Smooth muscle cell (in vitro differentiated cells): ENCODE measurements around the gene NCAPG2. TPM values are rescaled to one million over a fixed set of nuclear protein-coding genes. Genes with fewer than 3 reads are reported as not detected.

Experiments
- DNase-seq: peaks from one replicate; lab custom pipeline; 2025; ENCODE audit not compliant: unreplicated experiment; lab: John Stamatoyannopoulos, UW
- H2AFZ ChIP-seq: fragments of 200-600 bp; sonication (generic); 2 replicates; pipeline ENCODE4 v1.6.0; 2016; ENCODE audit warnings: antibody characterized with exemption, low read depth, mild to moderate bottlenecking
- H3F3A ChIP-seq: fragments of 200-600 bp; sonication (generic); 2 replicates; pipeline ENCODE4 v1.6.0; 2017; ENCODE audit warnings: antibody characterized with exemption, low read depth
- H3K27ac ChIP-seq: fragments of 200-600 bp; sonication (generic); 2 replicates; pipeline ENCODE4 v1.5.1; 2016; ENCODE audit warnings: low read depth, mild to moderate bottlenecking
- H3K27me3 ChIP-seq: fragments of 200-600 bp; sonication (generic); 2 replicates; pipeline ENCODE4 v1.6.1; 2016; ENCODE audit warnings: low read depth, mild to moderate bottlenecking
- H3K36me3 ChIP-seq: fragments of 200-600 bp; sonication (generic); 2 replicates; pipeline ENCODE4 v1.5.1; 2016; ENCODE audit warnings: low read depth
- H3K4me1 ChIP-seq: fragments of 200-600 bp; sonication (generic); 2 replicates; pipeline ENCODE4 v1.5.1; 2016; ENCODE audit warnings: low read depth
- H3K4me2 ChIP-seq: fragments of 200-600 bp; sonication (generic); 2 replicates; pipeline ENCODE4 v1.6.0; 2016; ENCODE audit warnings: mild to moderate bottlenecking
- H3K4me3 ChIP-seq: fragments of 200-600 bp; sonication (generic); 2 replicates; pipeline ENCODE4 v1.5.1; 2016; ENCODE audit warnings: mild to moderate bottlenecking
- H3K79me2 ChIP-seq: fragments of 200-600 bp; sonication (generic); 2 replicates; pipeline ENCODE4 v1.6.0; 2016; ENCODE audit warnings: low read depth, mild to moderate bottlenecking
- H3K9ac ChIP-seq: fragments of 200-600 bp; sonication (generic); 2 replicates; pipeline ENCODE4 v1.6.0; 2016; ENCODE audit warnings: low read depth
- H3K9me3 ChIP-seq: fragments of 200-600 bp; sonication (generic); replicated peaks from 2 replicates; pipeline ENCODE4 v1.5.1; 2016; ENCODE audit warnings: low read depth
- H4K20me1 ChIP-seq: fragments of 200-600 bp; sonication (generic); 2 replicates; pipeline ENCODE4 v1.6.0; 2016; ENCODE audit warnings: low read depth
- WGBS: methylation state at CpG from one replicate; pipeline ENCODE4 v1.1.7; 2016; ENCODE audit warnings: low lambda C conversion rate; 5-methylcytosine and 5-hydroxymethylcytosine counted together
- polyA plus RNA-seq: library from polyadenylated mRNA; unstranded; fragments of >200 nt; fragmentation: Nextera tagmentation; extraction: Ambion mirVana; gene quantifications from 2 replicates; pipeline ENCODE4 v1.2.1, GENCODE V29; 2016
- total RNA-seq: library from RNA; depleted of rRNA; stranded (reverse); fragments of >200 nt; gene quantifications from 2 replicates; pipeline ENCODE4 v1.2.3, GENCODE V29; 2014
- TF ChIP-seq, protein P1 (sequence below): fragments of 200-600 bp; sonication (generic); IDR thresholded peaks from 2 replicates; pipeline ENCODE4 v1.5.1; 2017; ENCODE audit warnings: borderline replicate concordance, mild to moderate bottlenecking, antibody characterized with exemption; ENCODE audit not compliant: insufficient read depth, poor library complexity, severe bottlenecking

NCAPG2 gene
- total and polyA plus RNA-seq, 2 experiments from 2014 or later: 9.9 to 12.5 TPM

DNA sequence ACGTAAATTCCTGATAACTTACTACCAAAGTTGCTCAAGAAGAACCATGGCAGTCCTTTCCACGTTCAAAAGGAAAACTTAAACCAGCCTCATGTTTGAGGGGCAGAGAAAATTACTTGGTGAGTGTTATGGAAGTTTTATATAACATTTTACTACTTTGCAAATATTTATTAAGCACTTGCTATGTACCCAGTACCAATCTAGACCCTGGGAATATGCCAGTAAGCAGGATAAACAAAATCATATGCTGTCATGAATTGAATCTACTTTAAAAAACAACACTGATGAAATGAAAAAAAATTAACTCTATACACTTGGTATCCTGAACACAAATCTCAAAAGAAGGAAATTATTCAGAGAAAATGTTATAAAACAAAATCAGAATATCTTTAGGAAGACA, 46.1 kb downstream of the NCAPG2 start:
- Histone ChIP-seq H3K4me1 (peaks cover 10% of the 10 kb centered on the region), H3K9ac (no peak overlapping the region), H2AFZ (no peak overlapping the region), H3K4me2 (no peak overlapping the region), H3F3A (no peaks in the 10 kb centered on the region), H3K4me3 (no peak overlapping the region), H3K9me3 (no peaks in the 10 kb centered on the region), H3K36me3 (no peaks in the 10 kb centered on the region), H3K27ac (no peak overlapping the region), H3K27me3 (no peaks in the 10 kb centered on the region), H3K79me2 (no peaks in the 10 kb centered on the region), H4K20me1 (no peaks in the 10 kb centered on the region)
- TF ChIP-seq, protein P1, sequence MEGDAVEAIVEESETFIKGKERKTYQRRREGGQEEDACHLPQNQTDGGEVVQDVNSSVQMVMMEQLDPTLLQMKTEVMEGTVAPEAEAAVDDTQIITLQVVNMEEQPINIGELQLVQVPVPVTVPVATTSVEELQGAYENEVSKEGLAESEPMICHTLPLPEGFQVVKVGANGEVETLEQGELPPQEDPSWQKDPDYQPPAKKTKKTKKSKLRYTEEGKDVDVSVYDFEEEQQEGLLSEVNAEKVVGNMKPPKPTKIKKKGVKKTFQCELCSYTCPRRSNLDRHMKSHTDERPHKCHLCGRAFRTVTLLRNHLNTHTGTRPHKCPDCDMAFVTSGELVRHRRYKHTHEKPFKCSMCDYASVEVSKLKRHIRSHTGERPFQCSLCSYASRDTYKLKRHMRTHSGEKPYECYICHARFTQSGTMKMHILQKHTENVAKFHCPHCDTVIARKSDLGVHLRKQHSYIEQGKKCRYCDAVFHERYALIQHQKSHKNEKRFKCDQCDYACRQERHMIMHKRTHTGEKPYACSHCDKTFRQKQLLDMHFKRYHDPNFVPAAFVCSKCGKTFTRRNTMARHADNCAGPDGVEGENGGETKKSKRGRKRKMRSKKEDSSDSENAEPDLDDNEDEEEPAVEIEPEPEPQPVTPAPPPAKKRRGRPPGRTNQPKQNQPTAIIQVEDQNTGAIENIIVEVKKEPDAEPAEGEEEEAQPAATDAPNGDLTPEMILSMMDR: no peak
- no peak for DNase-seq
- 83% methylated on average over 2 of the region's 2 CpGs for WGBS

DNA sequence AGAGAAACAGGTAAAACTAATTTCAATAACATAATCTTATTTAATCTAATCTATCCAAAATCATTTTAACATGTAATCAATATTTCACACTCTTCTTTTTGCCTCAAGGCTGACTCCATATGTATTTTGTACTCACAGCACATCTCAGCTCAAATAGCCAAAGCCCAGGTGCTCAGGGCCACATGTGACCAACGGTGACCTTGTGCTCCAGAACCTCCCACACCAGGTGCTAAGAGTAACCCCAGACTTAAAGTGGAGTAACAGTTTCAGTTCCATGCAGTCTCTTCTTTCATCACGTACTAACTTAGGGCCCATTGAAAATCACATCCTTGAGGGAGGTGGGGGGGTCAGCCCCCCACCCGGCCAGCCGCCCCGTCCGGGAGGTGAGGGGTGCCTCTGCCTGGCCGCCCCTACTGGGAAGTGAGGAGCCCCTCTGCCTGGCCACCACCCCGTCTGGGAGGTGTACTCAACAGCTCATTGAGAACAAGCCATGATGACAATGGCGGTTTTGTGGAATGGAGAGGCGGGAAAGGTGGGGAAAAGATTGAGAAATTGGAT, 47.3 kb downstream of the NCAPG2 start:
- peaks cover 10% of the 10 kb centered on the region for H3K4me1 ChIP-seq
- DNase-seq: no peak

DNA sequence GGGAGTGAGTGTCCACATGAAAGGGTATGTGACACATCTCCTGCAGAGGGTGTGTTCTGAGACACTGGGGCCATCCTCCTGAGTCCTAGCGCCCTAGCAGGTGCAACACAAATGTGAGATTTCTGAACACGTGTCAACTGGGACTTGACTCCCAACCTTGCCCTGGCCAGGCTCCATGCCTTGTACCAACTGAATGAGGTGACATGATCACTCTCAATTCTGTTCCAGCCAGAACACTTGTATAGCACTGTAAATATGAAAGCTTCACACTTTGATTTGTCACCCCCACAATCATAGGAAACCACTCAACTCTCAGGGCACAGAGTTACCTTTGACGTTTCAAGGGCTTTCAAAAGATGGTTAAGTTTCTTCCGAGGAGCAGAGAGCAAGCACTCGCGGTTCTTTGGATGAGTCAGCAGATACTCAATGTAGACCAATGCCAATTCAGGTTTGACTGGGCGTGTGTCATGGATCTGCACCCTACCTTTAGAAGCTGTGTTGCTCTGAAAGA, 48.6 kb downstream of the NCAPG2 start:
- no peaks in the 10 kb centered on the region for H3K36me3 ChIP-seq
- H3K4me1 ChIP-seq: peaks cover 10% of the 10 kb centered on the region
- no peaks in the 10 kb centered on the region for H3K9me3 ChIP-seq
- H3K4me2 ChIP-seq: no peak overlapping the region
- no peaks in the 10 kb centered on the region for H4K20me1 ChIP-seq
- H3K79me2 ChIP-seq: no peaks in the 10 kb centered on the region
- 95% methylated on average over 7 of the region's 7 CpGs for WGBS
- H3F3A ChIP-seq: no peaks in the 10 kb centered on the region
- H3K27me3 ChIP-seq: no peaks in the 10 kb centered on the region
- TF ChIP-seq, protein P1: no peak
- H3K4me3 ChIP-seq: no peak overlapping the region
- no peak overlapping the region for H3K27ac ChIP-seq
- no peak for DNase-seq
- H2AFZ ChIP-seq: no peak overlapping the region
- H3K9ac ChIP-seq: no peak overlapping the region

More for the DNA sequence above, 47.3 kb downstream of the NCAPG2 start:
- Histone ChIP-seq H4K20me1 (no peaks in the 10 kb centered on the region), H3K9ac (no peak overlapping the region), H3K36me3 (no peaks in the 10 kb centered on the region), H3K27ac (no peak overlapping the region), H3F3A (no peaks in the 10 kb centered on the region), H3K27me3 (no peaks in the 10 kb centered on the region), H2AFZ (no peak overlapping the region), H3K79me2 (no peaks in the 10 kb centered on the region), H3K4me2 (no peak overlapping the region), H3K4me3 (no peak overlapping the region), H3K9me3 (no peaks in the 10 kb centered on the region)
- TF ChIP-seq, protein P1: no peak
- WGBS: 96% methylated on average over 10 of the region's 10 CpGs

DNA sequence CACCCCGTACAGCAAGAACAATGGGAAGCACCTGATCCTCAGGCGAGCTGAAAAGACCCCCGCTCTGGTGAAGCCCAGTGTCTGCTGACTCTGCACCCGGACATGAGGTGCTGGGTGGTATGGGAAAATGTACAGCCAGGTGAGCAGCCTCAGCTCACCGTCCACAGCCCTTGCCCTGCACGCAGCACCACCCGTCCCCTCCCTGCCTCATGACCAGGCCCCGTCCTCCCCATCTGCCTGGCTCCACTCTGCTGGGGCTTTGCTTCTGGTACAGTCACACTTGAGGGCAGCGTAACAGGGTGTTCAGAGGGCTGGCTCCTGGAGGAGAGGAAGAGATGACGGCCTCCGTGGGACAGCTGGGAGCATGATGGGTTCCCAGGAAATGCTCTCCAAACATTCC, 49.1 kb downstream of the NCAPG2 start:
- no peak overlapping the region for H3K27ac ChIP-seq
- WGBS: 100% methylated on average over 7 of the region's 11 CpGs

More for the DNA sequence above, 49.1 kb downstream of the NCAPG2 start:
- Histone ChIP-seq H3K9ac (no peak overlapping the region), H4K20me1 (no peaks in the 10 kb centered on the region), H3K4me2 (no peak overlapping the region), H3K79me2 (no peaks in the 10 kb centered on the region), H3K9me3 (no peaks in the 10 kb centered on the region), H3K36me3 (no peaks in the 10 kb centered on the region), H2AFZ (no peak overlapping the region), H3K4me3 (no peak overlapping the region), H3K27me3 (no peaks in the 10 kb centered on the region), H3K4me1 (peaks cover 10% of the 10 kb centered on the region), H3F3A (no peaks in the 10 kb centered on the region)
- DNase-seq: no peak
- TF ChIP-seq, protein P1: no peak
